NB4 (cell line): ENCODE results near the gene STAG1.

Experiments used
- CTCF ChIP-seq: IDR thresholded peaks from one replicate; pipeline ENCODE4 v1.5.1; 2012; ENCODE audit warnings: low read depth, low read length
- MYC ChIP-seq: IDR thresholded peaks from 2 replicates; pipeline ENCODE4 v1.6.1; 2011; ENCODE audit warnings: low read depth, low read length
- POLR2A ChIP-seq: IDR thresholded peaks from 2 replicates; pipeline ENCODE4 v1.6.1; 2011; ENCODE audit warnings: mild to moderate bottlenecking; ENCODE audit not compliant: insufficient read length; ENCODE audit errors: extremely low read depth
- TF ChIP-seq, protein P1 (sequence below): IDR thresholded peaks from 2 replicates; pipeline ENCODE4 v1.6.1; 2011; ENCODE audit warnings: low read depth, low read length

DNA sequence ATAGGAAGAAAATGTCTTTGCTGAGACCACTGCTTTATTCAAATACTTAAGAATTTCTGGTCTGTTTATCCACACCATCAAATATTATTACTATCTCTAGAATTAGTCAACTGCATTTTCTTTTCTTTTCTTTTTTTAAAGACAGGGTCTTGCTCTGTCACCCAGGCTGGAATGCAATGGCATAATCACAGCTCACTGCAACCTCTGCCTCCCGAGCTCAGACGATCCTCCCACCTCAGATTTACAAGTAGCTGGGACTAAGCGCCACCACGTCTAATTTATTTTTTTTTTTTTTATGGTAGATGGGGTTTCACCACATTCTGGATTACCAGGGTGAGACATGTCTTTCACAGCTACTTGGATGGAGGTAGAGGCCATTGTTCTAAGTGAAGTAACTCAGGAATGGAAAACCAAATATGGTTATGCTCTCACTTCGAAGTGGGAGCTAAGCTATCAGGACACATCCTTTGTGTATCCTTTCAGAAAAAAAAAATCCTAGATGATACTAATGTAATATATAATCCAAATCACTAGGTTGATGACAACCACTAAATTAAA lies 52.8 kb downstream of the STAG1 start:
- TF ChIP-seq CTCF, result no peak
- TF ChIP-seq MYC, result no peak
- no peak for TF ChIP-seq POLR2A
- TF ChIP-seq, protein P1, sequence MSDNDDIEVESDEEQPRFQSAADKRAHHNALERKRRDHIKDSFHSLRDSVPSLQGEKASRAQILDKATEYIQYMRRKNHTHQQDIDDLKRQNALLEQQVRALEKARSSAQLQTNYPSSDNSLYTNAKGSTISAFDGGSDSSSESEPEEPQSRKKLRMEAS, result no peak
